Amniotic stem cell (primary cell): Measurements from ENCODE around the gene UBASH3A.
"Not testable (repeated sequence)": the region's sequence is repeated elsewhere in the genome, so short reads cannot be mapped to it uniquely, and the experiment has no call there.

Experiments used
- DNase-seq: peaks from one replicate; lab custom pipeline; 2025; lab: John Stamatoyannopoulos, UW

Gene UBASH3A

GRCh38 chr21:42468491-42469131 lies 64.9 kb downstream of the UBASH3A start:
- DNase-seq = no peak

GRCh38 chr21:42469272-42469671 lies 65.6 kb downstream of the UBASH3A start:
- no peak for DNase-seq

GRCh38 chr21:42469726-42470125 lies 66.0 kb downstream of the UBASH3A start:
- DNase-seq = not testable (repeated sequence)

- DNase-seq = no peak
These were observed 67.5 kb downstream of the UBASH3A start for GRCh38 chr21:42471206-42471605.

GRCh38 chr21:42471716-42472330 lies 68.1 kb downstream of the UBASH3A start:
- DNase-seq = no peak

GRCh38 chr21:42472521-42472920 lies 68.8 kb downstream of the UBASH3A start:
- DNase-seq = no peak

GRCh38 chr21:42473498-42474042 lies 69.9 kb downstream of the UBASH3A start:
- DNase-seq = no peak

- DNase-seq = no peak
These were observed 70.5 kb downstream of the UBASH3A start for GRCh38 chr21:42474043-42474831.

GRCh38 chr21:42475036-42475435 lies 71.3 kb downstream of the UBASH3A start:
- no peak for DNase-seq

- no peak for DNase-seq
These were observed 72.1 kb downstream of the UBASH3A start for GRCh38 chr21:42475526-42476387.

- DNase-seq = no peak
These were observed 73.0 kb downstream of the UBASH3A start for GRCh38 chr21:42476388-42477331.

- DNase-seq = no peak
These were observed 74.8 kb downstream of the UBASH3A start for GRCh38 chr21:42478504-42478903.

- DNase-seq = no peak
These were observed 75.9 kb downstream of the UBASH3A start for GRCh38 chr21:42479582-42479981.

GRCh38 chr21:42480736-42481135 lies 77.0 kb downstream of the UBASH3A start:
- DNase-seq = no peak

GRCh38 chr21:42481169-42481568 lies 77.5 kb downstream of the UBASH3A start:
- DNase-seq = no peak

GRCh38 chr21:42484966-42485365 lies 81.3 kb downstream of the UBASH3A start:
- DNase-seq = no peak

GRCh38 chr21:42486072-42486471 lies 82.4 kb downstream of the UBASH3A start:
- DNase-seq = no peak

GRCh38 chr21:42486531-42486930 lies 82.8 kb downstream of the UBASH3A start:
- DNase-seq = no peak

GRCh38 chr21:42489006-42489563 lies 85.4 kb downstream of the UBASH3A start:
- DNase-seq = no peak

GRCh38 chr21:42489991-42490390 lies 86.3 kb downstream of the UBASH3A start:
- no peak for DNase-seq
